Ectodermal cell (in vitro differentiated cells): ENCODE results near the gene SLC22A12.

Experiments
- H3K27ac ChIP-seq: 2 replicates; pipeline ENCODE4 v1.7.0; 2013; ENCODE audit warnings: mild to moderate bottlenecking, low read depth, low read length; ENCODE audit not compliant: insufficient read depth, poor library complexity, severe bottlenecking
- H3K27me3 ChIP-seq: 2 replicates; pipeline ENCODE4 v1.7.0; 2013; ENCODE audit warnings: mild to moderate bottlenecking, low read length; ENCODE audit not compliant: insufficient read depth, control insufficient read depth, poor library complexity, severe bottlenecking
- H3K36me3 ChIP-seq: one replicate; pipeline ENCODE4 v1.7.0; 2013; ENCODE audit warnings: low read length; ENCODE audit not compliant: control insufficient read depth, insufficient read depth
- H3K4me1 ChIP-seq: one replicate; pipeline ENCODE4 v1.7.0; 2013; ENCODE audit warnings: low read length; ENCODE audit not compliant: control insufficient read depth, insufficient read depth
- H3K4me3 ChIP-seq: 2 replicates; pipeline ENCODE4 v1.7.0; 2013; ENCODE audit warnings: low read depth, low read length, control low read depth; ENCODE audit not compliant: insufficient read depth
- H3K9me3 ChIP-seq: 2 replicates; pipeline ENCODE4 v1.7.0; 2013; ENCODE audit warnings: mild to moderate bottlenecking, low read length, moderate library complexity; ENCODE audit not compliant: control insufficient read depth
- WGBS, 2 experiments: methylation state at CpG; one replicate each; pipeline ENCODE4 v1.1.7; 2013; ENCODE audit warnings: missing lambda C conversion rate in 2 of 2; 5-methylcytosine and 5-hydroxymethylcytosine counted together

SLC22A12 gene

GRCh38 chr11:64597671-64598101 lies 6.7 kb downstream of the SLC22A12 start:
- no peaks in the 10 kb centered on the region for H3K4me1 ChIP-seq
- H3K27me3 ChIP-seq = no peaks in the 10 kb centered on the region
- H3K9me3 ChIP-seq = no peaks in the 10 kb centered on the region
- no peaks in the 10 kb centered on the region for H3K36me3 ChIP-seq
- WGBS, 2 experiments = 93 to 96% methylated on average over 13 of the region's 13 CpGs
- no peak overlapping the region for H3K4me3 ChIP-seq
- no peak overlapping the region for H3K27ac ChIP-seq

GRCh38 chr11:64598106-64598796 lies 7.2 kb downstream of the SLC22A12 start:
- Histone ChIP-seq H3K9me3 (no peaks in the 10 kb centered on the region), H3K36me3 (no peaks in the 10 kb centered on the region), H3K27me3 (no peaks in the 10 kb centered on the region), H3K4me1 (no peaks in the 10 kb centered on the region), H3K4me3 (no peak overlapping the region), H3K27ac (no peak overlapping the region)
- 92 to 95% methylated on average over 12 of the region's 12 CpGs for WGBS, 2 experiments

- Histone ChIP-seq H3K27ac (no peak overlapping the region), H3K27me3 (no peaks in the 10 kb centered on the region), H3K36me3 (no peaks in the 10 kb centered on the region), H3K4me3 (no peak overlapping the region), H3K9me3 (no peaks in the 10 kb centered on the region), H3K4me1 (no peaks in the 10 kb centered on the region)
- 86 to 88% methylated on average over 22 of the region's 23 CpGs for WGBS, 2 experiments
These were observed 8.0 kb downstream of the SLC22A12 start for GRCh38 chr11:64598797-64599697.

GRCh38 chr11:64599698-64600211 lies 8.7 kb downstream of the SLC22A12 start:
- 93 to 95% methylated on average over 17 of the region's 17 CpGs for WGBS, 2 experiments
- Histone ChIP-seq H3K36me3 (no peaks in the 10 kb centered on the region), H3K27ac (no peak overlapping the region), H3K4me1 (no peaks in the 10 kb centered on the region), H3K4me3 (no peak overlapping the region), H3K27me3 (no peaks in the 10 kb centered on the region), H3K9me3 (no peaks in the 10 kb centered on the region)

GRCh38 chr11:64600281-64600992 lies 9.4 kb downstream of the SLC22A12 start:
- no peaks in the 10 kb centered on the region for H3K27me3 ChIP-seq
- 93 to 94% methylated on average over 19 of the region's 19 CpGs for WGBS, 2 experiments
- no peaks in the 10 kb centered on the region for H3K4me1 ChIP-seq
- H3K27ac ChIP-seq = no peak overlapping the region
- no peak overlapping the region for H3K4me3 ChIP-seq
- H3K36me3 ChIP-seq = no peaks in the 10 kb centered on the region
- no peaks in the 10 kb centered on the region for H3K9me3 ChIP-seq

- Histone ChIP-seq H3K9me3 (no peaks in the 10 kb centered on the region), H3K4me3 (no peak overlapping the region), H3K27ac (no peak overlapping the region), H3K36me3 (no peaks in the 10 kb centered on the region), H3K4me1 (no peaks in the 10 kb centered on the region), H3K27me3 (no peaks in the 10 kb centered on the region)
- 91 to 93% methylated on average over 12 of the region's 12 CpGs for WGBS, 2 experiments
These were observed 10.8 kb downstream of the SLC22A12 start for GRCh38 chr11:64601605-64602465.

GRCh38 chr11:64602466-64603070 lies 11.5 kb downstream of the SLC22A12 start:
- H3K4me3 ChIP-seq = no peak overlapping the region
- WGBS, 2 experiments = 96 to 97% methylated on average over 10 of the region's 10 CpGs
- H3K9me3 ChIP-seq = no peaks in the 10 kb centered on the region
- H3K36me3 ChIP-seq = no peaks in the 10 kb centered on the region
- H3K27ac ChIP-seq = no peak overlapping the region
- no peaks in the 10 kb centered on the region for H3K4me1 ChIP-seq
- H3K27me3 ChIP-seq = no peaks in the 10 kb centered on the region

GRCh38 chr11:64603411-64604110 lies 12.5 kb downstream of the SLC22A12 start:
- WGBS, 2 experiments = 94 to 95% methylated on average over 10 of the region's 10 CpGs
- Histone ChIP-seq H3K27me3 (no peaks in the 10 kb centered on the region), H3K4me3 (no peak overlapping the region), H3K27ac (no peak overlapping the region), H3K9me3 (no peaks in the 10 kb centered on the region), H3K4me1 (peaks cover 8% of the 10 kb centered on the region), H3K36me3 (no peaks in the 10 kb centered on the region)
